HEK293 (cell line): ENCODE data around the gene XAGE2.

Source experiments
- SETDB1 ChIP-seq: IDR thresholded peaks from one replicate; pipeline ENCODE4 v1.6.1; 2017; ENCODE audit warnings: mild to moderate bottlenecking, low read length, moderate library complexity, mixed read lengths; ENCODE audit not compliant: insufficient read length
- TRIM28 ChIP-seq: IDR thresholded peaks from 2 replicates; pipeline ENCODE4 v1.6.1; 2011; ENCODE audit warnings: low read length, control low read depth, borderline replicate concordance
- ZNF138 ChIP-seq: fragments of 450-650 bp; formaldehyde crosslinking; IDR thresholded peaks from 2 replicates; pipeline ENCODE4 v1.5.1; 2016; ENCODE audit warnings: missing biosample characterization, missing genetic modification characterization, borderline replicate concordance
- ZNF155 ChIP-seq: fragments of 450-650 bp; formaldehyde crosslinking; IDR thresholded peaks from 2 replicates; pipeline ENCODE4 v1.5.1; 2016; ENCODE audit warnings: missing biosample characterization, missing genetic modification characterization
- ZNF398 ChIP-seq: fragments of 450-650 bp; formaldehyde crosslinking; IDR thresholded peaks from 2 replicates; pipeline ENCODE4 v1.5.1; 2017; ENCODE audit warnings: missing biosample characterization, missing genetic modification characterization
- ZSCAN4 ChIP-seq: fragments of 450-650 bp; formaldehyde crosslinking; IDR thresholded peaks from 2 replicates; pipeline ENCODE4 v1.5.1; 2017; ENCODE audit warnings: missing biosample characterization, missing genetic modification characterization
- TF ChIP-seq, protein P1 (sequence below): fragments of 450-650 bp; formaldehyde crosslinking; IDR thresholded peaks from 2 replicates; pipeline ENCODE4 v1.5.1; 2016; ENCODE audit warnings: missing biosample characterization, missing genetic modification characterization
- TF ChIP-seq, protein P2 (sequence below): fragments of 450-650 bp; formaldehyde crosslinking; IDR thresholded peaks from 2 replicates; pipeline ENCODE4 v1.5.1; 2016; ENCODE audit warnings: missing biosample characterization, missing genetic modification characterization, borderline replicate concordance

DNA sequence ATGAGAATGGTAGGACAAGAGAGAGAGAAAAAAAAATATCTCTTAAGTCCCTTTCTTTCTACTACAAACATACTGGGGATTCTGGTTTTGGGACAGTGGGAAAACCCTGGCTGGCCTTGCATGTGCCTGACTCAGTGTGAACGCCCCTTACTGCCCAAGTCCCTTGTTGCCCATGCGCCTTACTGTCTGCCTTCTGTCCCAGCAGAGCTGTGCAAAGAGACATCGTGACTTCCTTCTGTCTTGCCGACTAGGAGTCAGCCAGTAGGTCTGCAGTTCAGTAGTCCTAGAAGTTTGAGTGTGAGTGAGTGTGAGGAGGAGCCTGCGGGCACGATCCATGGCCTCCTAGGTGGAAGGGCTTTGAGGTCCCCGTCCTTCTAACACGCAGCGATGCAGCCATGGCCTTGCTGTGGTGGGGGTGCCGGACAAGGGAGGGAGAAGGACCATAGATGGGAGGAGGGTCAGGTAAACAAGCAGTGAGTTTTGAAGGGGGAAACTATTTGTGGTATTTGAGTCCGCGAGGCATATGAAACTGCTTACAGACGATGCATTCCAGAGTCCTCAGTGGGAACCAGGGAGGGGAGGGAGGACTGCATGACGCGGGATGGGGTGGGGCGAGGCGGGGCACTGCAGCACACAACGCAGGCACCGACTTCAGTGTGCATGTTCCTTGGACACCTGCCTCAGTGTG lies at the start of gene XAGE2:
- TF ChIP-seq ZNF155 (tag by site-specific recombination): no peak
- no peak for TF ChIP-seq ZNF138 (tag by site-specific recombination)
- TF ChIP-seq SETDB1: no peak
- TF ChIP-seq, protein P1, sequence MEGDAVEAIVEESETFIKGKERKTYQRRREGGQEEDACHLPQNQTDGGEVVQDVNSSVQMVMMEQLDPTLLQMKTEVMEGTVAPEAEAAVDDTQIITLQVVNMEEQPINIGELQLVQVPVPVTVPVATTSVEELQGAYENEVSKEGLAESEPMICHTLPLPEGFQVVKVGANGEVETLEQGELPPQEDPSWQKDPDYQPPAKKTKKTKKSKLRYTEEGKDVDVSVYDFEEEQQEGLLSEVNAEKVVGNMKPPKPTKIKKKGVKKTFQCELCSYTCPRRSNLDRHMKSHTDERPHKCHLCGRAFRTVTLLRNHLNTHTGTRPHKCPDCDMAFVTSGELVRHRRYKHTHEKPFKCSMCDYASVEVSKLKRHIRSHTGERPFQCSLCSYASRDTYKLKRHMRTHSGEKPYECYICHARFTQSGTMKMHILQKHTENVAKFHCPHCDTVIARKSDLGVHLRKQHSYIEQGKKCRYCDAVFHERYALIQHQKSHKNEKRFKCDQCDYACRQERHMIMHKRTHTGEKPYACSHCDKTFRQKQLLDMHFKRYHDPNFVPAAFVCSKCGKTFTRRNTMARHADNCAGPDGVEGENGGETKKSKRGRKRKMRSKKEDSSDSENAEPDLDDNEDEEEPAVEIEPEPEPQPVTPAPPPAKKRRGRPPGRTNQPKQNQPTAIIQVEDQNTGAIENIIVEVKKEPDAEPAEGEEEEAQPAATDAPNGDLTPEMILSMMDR (tag by site-specific recombination): no peak
- TF ChIP-seq ZSCAN4 (tag by site-specific recombination): no peak
- no peak for TF ChIP-seq TRIM28
- TF ChIP-seq, protein P2, sequence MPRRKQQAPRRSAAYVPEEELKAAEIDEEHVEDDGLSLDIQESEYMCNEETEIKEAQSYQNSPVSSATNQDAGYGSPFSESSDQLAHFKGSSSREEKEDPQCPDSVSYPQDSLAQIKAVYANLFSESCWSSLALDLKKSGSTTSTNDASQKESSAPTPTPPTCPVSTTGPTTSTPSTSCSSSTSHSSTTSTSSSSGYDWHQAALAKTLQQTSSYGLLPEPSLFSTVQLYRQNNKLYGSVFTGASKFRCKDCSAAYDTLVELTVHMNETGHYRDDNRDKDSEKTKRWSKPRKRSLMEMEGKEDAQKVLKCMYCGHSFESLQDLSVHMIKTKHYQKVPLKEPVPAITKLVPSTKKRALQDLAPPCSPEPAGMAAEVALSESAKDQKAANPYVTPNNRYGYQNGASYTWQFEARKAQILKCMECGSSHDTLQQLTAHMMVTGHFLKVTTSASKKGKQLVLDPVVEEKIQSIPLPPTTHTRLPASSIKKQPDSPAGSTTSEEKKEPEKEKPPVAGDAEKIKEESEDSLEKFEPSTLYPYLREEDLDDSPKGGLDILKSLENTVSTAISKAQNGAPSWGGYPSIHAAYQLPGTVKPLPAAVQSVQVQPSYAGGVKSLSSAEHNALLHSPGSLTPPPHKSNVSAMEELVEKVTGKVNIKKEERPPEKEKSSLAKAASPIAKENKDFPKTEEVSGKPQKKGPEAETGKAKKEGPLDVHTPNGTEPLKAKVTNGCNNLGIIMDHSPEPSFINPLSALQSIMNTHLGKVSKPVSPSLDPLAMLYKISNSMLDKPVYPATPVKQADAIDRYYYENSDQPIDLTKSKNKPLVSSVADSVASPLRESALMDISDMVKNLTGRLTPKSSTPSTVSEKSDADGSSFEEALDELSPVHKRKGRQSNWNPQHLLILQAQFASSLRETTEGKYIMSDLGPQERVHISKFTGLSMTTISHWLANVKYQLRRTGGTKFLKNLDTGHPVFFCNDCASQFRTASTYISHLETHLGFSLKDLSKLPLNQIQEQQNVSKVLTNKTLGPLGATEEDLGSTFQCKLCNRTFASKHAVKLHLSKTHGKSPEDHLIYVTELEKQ (tag by site-specific recombination): no peak
- TF ChIP-seq ZNF398 (tag by site-specific recombination): no peak
